CD4-positive, alpha-beta T cell (primary cell): ENCODE data around the gene PARM1. TPM values are rescaled to one million over a fixed set of nuclear protein-coding genes. Genes with fewer than 3 reads are reported as not detected.

Experiments
- ATAC-seq: fragments of 200-7000 bp; cut with Tn5 transposase; one replicate; pipeline ENCODE4 v1.10.0; 2022; ENCODE audit warnings: mild to moderate bottlenecking; ENCODE audit not compliant: poor library complexity
- CTCF ChIA-PET: fragments of 350-600 bp; sonication (Branson Sonifier 250); formaldehyde crosslinking; loops from one replicate; lab custom pipeline; 2021; ENCODE audit warnings: antibody characterized with exemption, inconsistent platforms; lab: Charles Lee
- POLR2A ChIA-PET: fragments of 350-600 bp; sonication (Branson Sonifier 250); formaldehyde crosslinking; loops from one replicate; lab custom pipeline; 2021; ENCODE audit warnings: antibody characterized with exemption, inconsistent platforms; lab: Charles Lee
- DNase-seq, 14 experiments: peaks; one replicate each; pipeline ENCODE4 v3.0.0-alpha.2; 2013 to 2020; ENCODE audit warnings: mixed read lengths in 2 of 14
- H3K27ac ChIP-seq, 2 donors: one replicate each; pipeline versions ENCODE4 v1.5.1 to v1.7.0; 2013; ENCODE audit warnings: low read length in 2 of 2, low read depth in 1 of 2, mild to moderate bottlenecking in 1 of 2
- H3K27me3 ChIP-seq, 2 experiments: 1 replicate in 1 of 2; 2 replicates in 1 of 2; pipeline versions ENCODE4 v1.6.1 to v1.7.0; 2013; ENCODE audit warnings: low read length in 2 of 2, control low read depth in 1 of 2, mild to moderate bottlenecking in 1 of 2, moderate library complexity in 1 of 2; ENCODE audit not compliant: insufficient read depth in 2 of 2, control insufficient read depth in 1 of 2
- H3K36me3 ChIP-seq: one replicate; pipeline ENCODE4 v1.6.1; 2013; ENCODE audit warnings: low read length, control low read depth; ENCODE audit not compliant: insufficient read depth
- H3K4me1 ChIP-seq: one replicate; pipeline ENCODE4 v1.6.1; 2013; ENCODE audit warnings: low read length, control low read depth; ENCODE audit not compliant: insufficient read depth
- H3K4me3 ChIP-seq: one replicate; pipeline ENCODE4 v1.5.1; 2013; ENCODE audit warnings: mild to moderate bottlenecking, low read length, moderate library complexity
- H3K9me3 ChIP-seq, 2 experiments: 1 replicate in 1 of 2; 2 replicates in 1 of 2; pipeline versions ENCODE4 v1.6.1 to v1.7.0; 2013; ENCODE audit warnings: low read length in 2 of 2, mild to moderate bottlenecking in 2 of 2, control low read depth in 1 of 2, moderate library complexity in 1 of 2; ENCODE audit not compliant: control insufficient read depth in 1 of 2, insufficient read depth in 1 of 2
- H3K27ac Mint-ChIP-seq: one replicate; pipeline ENCODE4 v1.8.0; 2020; ENCODE audit warnings: mixed read lengths
- H3K27me3 Mint-ChIP-seq: one replicate; pipeline ENCODE4 v1.8.0; 2021; ENCODE audit warnings: mixed read lengths
- H3K36me3 Mint-ChIP-seq: one replicate; pipeline ENCODE4 v1.8.0; 2021; ENCODE audit warnings: low read depth, mixed read lengths
- H3K4me1 Mint-ChIP-seq: one replicate; pipeline ENCODE4 v1.8.0; 2021; ENCODE audit warnings: low read depth, mixed read lengths
- H3K4me3 Mint-ChIP-seq: one replicate; pipeline ENCODE4 v1.8.0; 2020; ENCODE audit warnings: mild to moderate bottlenecking, mixed read lengths
- H3K9me3 Mint-ChIP-seq: one replicate; pipeline ENCODE4 v1.8.0; 2020; ENCODE audit warnings: mixed read lengths
- CTCF ChIP-seq: fragments of 200-600 bp; IDR thresholded peaks from one replicate; pipeline ENCODE4 v1.8.0; 2022; ENCODE audit warnings: antibody characterized with exemption, mild to moderate bottlenecking
- intact Hi-C, 2 experiments: fragments of 100-400 bp; cut with DNase I in 1 of 2; cut with micrococcal nuclease in 1 of 2; formaldehyde crosslinking; loops; one replicate each; pipeline versions ENCODE4 v1.15.1 to v1.9.0; 2023 to 2025; cut with DNase I, micrococcal nuclease
- total RNA-seq, 174 experiments: library from RNA in 2 of 174; stranded (reverse) in 2 of 174; gene quantifications; one replicate each; pipeline ENCODE4 v1.2.3 and lab custom pipeline; 2021 to 2026

PARM1 gene
- total RNA-seq, 2 experiments from 2014 or later, result 0.05 to 0.06 TPM

- Histone ChIP-seq H3K36me3 (no peaks in the 10 kb centered on the region), H3K27ac (no peak overlapping the region), H3K4me1 (no peaks in the 10 kb centered on the region), H3K27me3 (no peaks in the 10 kb centered on the region), H3K4me3 (no peak overlapping the region), H3K9me3 (peaks cover 0 to 3% of the 10 kb centered on the region in 2 experiments)
- no peaks in the 10 kb centered on the region for H3K27me3 Mint-ChIP-seq
- DNase-seq (no peak), ATAC-seq (no peak)
- no peak overlapping the region for H3K27ac Mint-ChIP-seq
- TF ChIP-seq CTCF, result no peak
- ChIA-PET CTCF (no interaction called here), POLR2A (interaction anchor here (0.6 kb wide), 1 partner anchor 283 kb away, joined by 4 read pairs; no protein-coding TSS in a partner anchor)
- H3K36me3 Mint-ChIP-seq, result no peaks in the 10 kb centered on the region
- no peak overlapping the region for H3K4me3 Mint-ChIP-seq
- peaks cover 5% of the 10 kb centered on the region for H3K9me3 Mint-ChIP-seq
- H3K4me1 Mint-ChIP-seq, result no peaks in the 10 kb centered on the region
- intact Hi-C loops, result no loop called here
Observed at GRCh38 chr4:75040703-75041102, 107.8 kb downstream of the PARM1 start.

- Mint-ChIP-seq H3K9me3 (peaks cover 5% of the 10 kb centered on the region), H3K4me1 (no peaks in the 10 kb centered on the region), H3K27me3 (no peaks in the 10 kb centered on the region), H3K27ac (no peak overlapping the region), H3K4me3 (no peak overlapping the region), H3K36me3 (no peaks in the 10 kb centered on the region)
- intact Hi-C loops, result no loop called here
- ATAC-seq, result no peak
- Histone ChIP-seq H3K4me3 (no peak overlapping the region), H3K27me3 (no peaks in the 10 kb centered on the region), H3K27ac (no peak overlapping the region), H3K4me1 (no peaks in the 10 kb centered on the region), H3K36me3 (no peaks in the 10 kb centered on the region), H3K9me3 (peaks cover 0 to 3% of the 10 kb centered on the region in 2 experiments)
- DNase-seq, result no peak
- POLR2A ChIA-PET, result no interaction called here
- TF ChIP-seq CTCF, result no peak
- CTCF ChIA-PET, result no interaction called here
Observed at GRCh38 chr4:75042601-75043208, 109.8 kb downstream of the PARM1 start.

GRCh38 chr4:75046226-75046625, 113.3 kb downstream of the PARM1 start:
- intact Hi-C loops, result no loop called here
- no peaks in the 10 kb centered on the region for H3K27me3 ChIP-seq
- Mint-ChIP-seq H3K27me3 (no peaks in the 10 kb centered on the region), H3K27ac (no peak overlapping the region), H3K36me3 (no peaks in the 10 kb centered on the region), H3K4me3 (no peak overlapping the region), H3K9me3 (no peaks in the 10 kb centered on the region), H3K4me1 (no peaks in the 10 kb centered on the region)
- TF ChIP-seq CTCF, result no peak
- CTCF ChIA-PET, result no interaction called here
- ATAC-seq (no peak), DNase-seq (no peak)
- no peaks in the 10 kb centered on the region for H3K9me3 ChIP-seq
- no peak overlapping the region for H3K4me3 ChIP-seq
- H3K36me3 ChIP-seq, result no peaks in the 10 kb centered on the region
- H3K4me1 ChIP-seq, result no peaks in the 10 kb centered on the region
- H3K27ac ChIP-seq, result no peak overlapping the region
- POLR2A ChIA-PET, result no interaction called here
